Testis (tissue), 3 donors: ENCODE data around the gene OR6K6. TPM values are rescaled to one million over a fixed set of nuclear protein-coding genes. Genes with fewer than 3 reads are reported as not detected.

Source experiments
- DNase-seq: peaks from one replicate; pipeline ENCODE4 v3.0.0-alpha.2; 2019
- H3K27ac ChIP-seq, 2 donors: fragments of 200-600 bp; sonication (generic); one replicate each; pipeline ENCODE4 v1.5.1; 2019
- H3K27me3 ChIP-seq: fragments of 200-600 bp; sonication (generic); one replicate; pipeline ENCODE4 v1.5.1; 2019
- H3K36me3 ChIP-seq: fragments of 200-600 bp; sonication (generic); one replicate; pipeline ENCODE4 v1.5.1; 2017; ENCODE audit warnings: low read depth; ENCODE audit errors: missing control alignments
- H3K4me1 ChIP-seq: fragments of 200-600 bp; sonication (generic); one replicate; pipeline ENCODE4 v1.5.1; 2019
- H3K4me3 ChIP-seq, 2 donors: fragments of 200-600 bp; sonication (generic); one replicate each; pipeline ENCODE4 v1.5.1; 2017 to 2019
- H3K9me3 ChIP-seq: fragments of 200-600 bp; sonication (generic); one replicate; pipeline ENCODE4 v1.5.1; 2017
- CTCF ChIP-seq, 3 experiments: fragments of 450-650 bp in 2 of 3; fragments of 200-600 bp in 1 of 3; sonication (generic) in 1 of 3; IDR thresholded peaks; one replicate each; pipeline ENCODE4 v1.5.1; 2016 to 2019; ENCODE audit warnings: antibody characterized with exemption in 3 of 3, mild to moderate bottlenecking in 2 of 3, moderate library complexity in 1 of 3
- POLR2A ChIP-seq: fragments of 450-650 bp; IDR thresholded peaks from one replicate; pipeline ENCODE4 v1.6.1; 2017; ENCODE audit warnings: antibody characterized with exemption, mild to moderate bottlenecking, moderate library complexity
- whole genome bisulfite sequencing, 2 donors: methylation state at CpG; one replicate each; pipeline ENCODE4 v1.1.5; 2018; 5-methylcytosine and 5-hydroxymethylcytosine counted together
- intact Hi-C: fragments of 100-400 bp; cut with DNase I; formaldehyde crosslinking; loops from one replicate; pipeline ENCODE4 v1.15.1; 2023; ENCODE audit warnings: low total_unique reads
- polyA plus RNA-seq: library from polyadenylated mRNA; stranded (reverse); fragments of 350-450 nt; fragmentation: Illumina TruSeq; extraction: RNeasy Lipid Tissue Mini Kit (QIAGEN cat#74804); gene quantifications from one replicate; pipeline ENCODE4 v1.2.3, GENCODE V29; 2014; ENCODE audit warnings: low read depth, low replicate concordance; ENCODE audit not compliant: insufficient read depth
- total RNA-seq, 2 donors: library from RNA; depleted of rRNA; stranded (reverse); fragments of >200 nt; gene quantifications; one replicate each; pipeline ENCODE4 v1.2.3, GENCODE V29; 2016

The OR6K6 gene
- total and polyA plus RNA-seq, 3 donors from 2014 or later, result not detected

DNA sequence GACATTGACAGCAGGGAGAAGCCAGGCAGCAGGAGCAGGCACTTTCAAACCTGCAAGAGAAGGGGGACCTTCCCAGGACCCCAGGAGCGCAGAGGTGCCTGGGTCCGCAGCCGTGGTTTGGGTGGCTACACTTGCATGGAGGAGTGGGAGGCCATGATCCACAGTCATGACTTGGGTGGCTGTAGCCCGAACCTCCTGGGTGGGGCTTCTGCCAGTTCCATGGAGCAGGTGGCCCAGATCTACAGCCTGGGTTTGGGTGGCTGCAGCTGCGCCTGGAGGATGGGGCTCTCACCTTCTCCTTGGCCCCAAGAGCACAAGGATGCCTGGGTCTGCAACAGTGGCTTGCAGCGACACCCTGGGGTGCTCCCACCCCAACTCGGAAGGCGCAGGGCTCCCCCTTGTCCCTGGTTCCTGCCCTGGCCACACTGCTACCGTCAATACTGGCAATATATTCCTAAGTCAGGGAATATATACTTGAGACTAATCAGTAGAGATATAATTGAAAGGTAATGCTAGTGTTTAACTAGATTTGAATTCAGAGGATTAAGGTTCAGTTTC, 2.3 kb upstream of the OR6K6 start:
- no peaks in the 10 kb centered on the region for H3K9me3 ChIP-seq
- intact Hi-C loops, result no loop called here

DNA sequence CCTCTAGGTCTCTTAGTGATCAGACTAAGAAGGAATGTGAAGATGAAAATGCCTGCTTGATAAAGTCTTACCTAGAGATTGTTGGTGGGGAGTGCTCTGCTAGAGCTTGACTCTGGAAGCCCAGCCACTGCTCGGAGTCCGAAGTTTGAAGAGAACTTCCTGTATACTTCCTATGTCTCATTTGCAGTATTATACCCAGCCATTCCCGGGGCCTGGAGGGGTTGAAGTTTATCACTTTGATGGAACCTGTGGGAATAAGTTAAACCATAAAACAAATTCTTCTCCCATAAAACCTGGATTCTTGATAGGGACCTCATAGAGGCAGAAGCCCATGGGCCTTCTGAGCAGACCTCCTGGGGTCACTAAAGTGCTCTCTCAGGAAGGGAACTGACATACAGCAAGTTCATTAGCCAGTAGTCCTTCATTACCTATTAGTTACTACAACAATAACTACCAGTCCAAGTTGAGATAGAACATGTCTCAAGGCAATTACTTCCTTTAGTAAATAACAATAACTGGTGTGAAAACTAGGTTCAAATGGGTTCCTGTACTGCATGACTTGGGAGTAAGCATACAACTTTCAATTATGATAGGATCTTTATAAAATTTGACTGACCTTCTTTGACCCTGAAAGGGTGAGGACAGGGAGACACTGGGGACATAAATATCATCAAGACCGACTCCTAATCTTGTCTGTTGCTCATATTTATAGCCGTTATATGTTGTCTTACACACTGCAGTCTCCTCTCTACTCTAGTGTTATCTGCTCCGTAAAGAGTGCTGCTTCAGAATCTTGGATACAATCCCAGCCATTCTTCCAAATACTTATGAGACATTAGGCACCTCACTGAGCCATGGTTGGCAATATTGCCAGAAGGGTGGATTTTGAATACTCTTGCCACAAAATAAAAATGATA, 17.7 kb downstream of the OR6K6 start, which contains the start of gene OR6N1:
OR6N1 (minus strand) TSS at position 246 of the 917 bp plus-strand sequence. CDS start 5,513 bp downstream, outside the sequence.
- Histone ChIP-seq H3K27ac (no peak within 1 kb of the TSS), H3K4me3 (no peak within 1 kb of the TSS), H3K9me3 (no peaks in the 10 kb centered on the region), H3K36me3 (no peaks in the 10 kb centered on the region), H3K27me3 (no peaks in the 10 kb centered on the region), H3K4me1 (no peaks in the 10 kb centered on the region)
- WGBS, 2 donors, result 41 to 59% methylated on average over 6 of the region's 6 CpGs
- TF ChIP-seq CTCF (IDR thresholded peaks at IDR 0.05) (no peak), POLR2A (no peak)
- intact Hi-C loops, result no loop called here
- DNase-seq, result no peak

More for the DNA sequence above, 2.3 kb upstream of the OR6K6 start:
- Histone ChIP-seq H3K27me3 (no peaks in the 10 kb centered on the region), H3K27ac (no peak overlapping the region), H3K36me3 (no peaks in the 10 kb centered on the region), H3K4me3 (no peak overlapping the region), H3K4me1 (no peaks in the 10 kb centered on the region)
- 93 to 97% methylated on average over 4 to 9 of the region's 9 CpGs for WGBS, 2 donors
- TF ChIP-seq POLR2A (no peak), CTCF (IDR thresholded peaks at IDR 0.05) (no peak)
- DNase-seq, result no peak

DNA sequence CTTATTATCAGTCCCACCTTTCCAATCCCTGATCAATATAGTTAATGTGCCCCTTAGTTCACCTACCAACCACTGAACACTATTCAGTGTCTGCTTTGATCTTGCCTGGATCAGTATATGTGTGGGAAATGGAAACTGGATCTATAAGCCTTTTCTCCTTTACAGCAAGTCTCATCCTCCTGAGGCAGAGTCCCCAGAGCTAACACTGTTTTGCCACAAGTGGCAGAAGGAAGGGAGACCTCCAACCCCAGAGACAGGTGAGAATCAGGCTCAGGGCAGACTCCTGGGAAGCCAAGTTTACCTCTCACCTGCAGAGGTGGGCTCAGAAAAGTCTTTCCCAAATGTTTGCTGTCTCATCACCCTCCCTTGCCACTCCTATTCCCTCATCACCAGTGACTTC, 26.6 kb downstream of the OR6K6 start, which contains the start of gene OR6N2:
OR6N2 (minus strand) TSS at position 101 of the 400 bp plus-strand sequence. CDS start 3,569 bp downstream, outside the sequence.
- no peaks in the 10 kb centered on the region for H3K36me3 ChIP-seq
- H3K9me3 ChIP-seq, result no peaks in the 10 kb centered on the region
- H3K4me3 ChIP-seq, result no peak within 1 kb of the TSS
- no peak for TF ChIP-seq POLR2A
- TF ChIP-seq CTCF (IDR thresholded peaks at IDR 0.05), result no peak
- H3K4me1 ChIP-seq, result no peaks in the 10 kb centered on the region
- no peak for DNase-seq
- no peak within 1 kb of the TSS for H3K27ac ChIP-seq
- no peaks in the 10 kb centered on the region for H3K27me3 ChIP-seq
- intact Hi-C loops, result no loop called here

DNA sequence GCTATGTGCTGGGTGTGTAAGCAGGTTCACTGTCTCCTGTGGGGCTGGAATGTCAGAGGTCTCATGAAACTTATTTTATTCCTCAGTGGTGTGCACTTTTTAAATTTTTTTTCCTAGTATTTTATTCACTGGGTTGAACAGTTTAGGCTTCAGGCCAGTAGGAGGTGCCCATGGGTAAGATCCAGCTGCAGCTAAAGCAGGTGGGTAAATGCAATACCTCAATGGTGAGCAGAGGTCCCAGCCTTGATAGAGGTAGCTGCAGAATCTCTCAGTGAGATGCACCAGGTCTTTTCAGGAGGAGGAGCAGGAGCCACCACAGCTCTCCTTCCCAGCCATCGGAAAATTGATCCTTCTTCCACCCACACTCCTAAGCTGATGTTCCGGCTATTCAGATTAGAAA, 39.1 kb downstream of the OR6K6 start:
- intact Hi-C loops, result no loop called here
- no peaks in the 10 kb centered on the region for H3K27me3 ChIP-seq
- 88% methylated on average over 2 of the region's 2 CpGs for WGBS, 2 donors
- H3K9me3 ChIP-seq, result no peaks in the 10 kb centered on the region
- no peak for DNase-seq
- H3K4me3 ChIP-seq, result no peak overlapping the region
- H3K27ac ChIP-seq, result no peak overlapping the region
- no peak for TF ChIP-seq CTCF (IDR thresholded peaks at IDR 0.05)
- no peak for TF ChIP-seq POLR2A
- no peaks in the 10 kb centered on the region for H3K36me3 ChIP-seq
- no peaks in the 10 kb centered on the region for H3K4me1 ChIP-seq
